MV-4-11 (cell line): ENCODE results near the gene ABCC3.
A peak's percentile ranks its signal among the peaks of the same experiment; 100 is the strongest.

Experiments
- DNase-seq: peaks from one replicate; lab custom pipeline; 2025; lab: John Stamatoyannopoulos, UW

Gene ABCC3

DNA sequence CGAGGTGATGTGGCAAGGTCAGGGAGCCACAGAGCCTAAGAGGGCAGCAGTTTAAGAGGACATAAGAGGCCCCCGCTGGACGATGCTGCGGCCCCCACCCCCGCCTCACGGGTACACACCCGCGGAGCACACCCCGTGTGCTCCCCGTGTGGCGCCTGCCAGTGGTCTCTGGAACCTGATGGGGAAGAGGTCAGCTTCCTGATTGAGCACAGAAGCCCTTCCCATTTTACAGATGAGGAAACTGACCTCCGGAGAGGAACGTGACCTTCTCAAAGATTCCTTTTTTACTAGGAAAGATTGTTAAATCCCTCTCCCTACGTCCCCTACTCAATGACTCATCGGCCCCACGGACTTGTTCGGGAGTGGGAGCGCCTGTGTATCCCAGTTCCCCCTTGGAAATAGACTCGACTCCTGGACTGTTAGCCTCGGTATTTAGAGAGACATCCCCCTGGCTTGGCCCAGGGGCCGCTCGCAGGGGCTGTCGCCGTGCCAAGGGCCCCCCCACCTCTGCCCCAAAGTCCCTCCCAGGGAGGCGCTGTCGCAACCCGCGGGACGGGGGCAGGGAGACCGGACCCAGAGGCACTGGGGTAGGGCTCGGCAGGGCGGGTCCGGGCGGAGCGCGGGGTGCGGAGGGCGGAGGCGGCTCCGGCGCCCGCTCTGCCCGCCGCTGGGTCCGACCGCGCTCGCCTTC is at the start of gene ABCC3:
Gene ABCC3 (plus strand): TSS at position 658 of the 691 bp plus-strand sequence. CDS start 56 bp downstream, outside the sequence.
- peak; percentile 45 for DNase-seq

DNA sequence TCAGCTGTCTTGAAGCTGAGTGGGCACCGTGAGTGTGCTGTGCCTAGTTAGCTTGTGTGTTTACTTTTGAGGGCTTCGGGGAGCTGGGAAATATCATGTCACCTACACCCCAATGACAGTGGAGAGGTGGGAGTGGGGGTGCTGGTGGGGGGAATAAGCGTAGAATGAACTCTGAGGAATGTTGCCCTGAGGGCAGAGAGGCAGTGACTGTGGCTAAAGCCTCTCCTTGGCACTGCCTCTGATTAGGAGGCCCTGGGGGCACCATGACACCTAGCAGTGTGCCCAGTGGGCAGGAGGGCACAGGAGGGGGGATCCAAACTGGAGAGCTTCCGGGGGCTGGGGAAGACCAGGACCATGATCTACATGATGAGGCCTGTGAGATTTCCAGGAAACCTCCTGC is 49.3 kb upstream of the ABCC3 start:
- DNase-seq: no peak

DNA sequence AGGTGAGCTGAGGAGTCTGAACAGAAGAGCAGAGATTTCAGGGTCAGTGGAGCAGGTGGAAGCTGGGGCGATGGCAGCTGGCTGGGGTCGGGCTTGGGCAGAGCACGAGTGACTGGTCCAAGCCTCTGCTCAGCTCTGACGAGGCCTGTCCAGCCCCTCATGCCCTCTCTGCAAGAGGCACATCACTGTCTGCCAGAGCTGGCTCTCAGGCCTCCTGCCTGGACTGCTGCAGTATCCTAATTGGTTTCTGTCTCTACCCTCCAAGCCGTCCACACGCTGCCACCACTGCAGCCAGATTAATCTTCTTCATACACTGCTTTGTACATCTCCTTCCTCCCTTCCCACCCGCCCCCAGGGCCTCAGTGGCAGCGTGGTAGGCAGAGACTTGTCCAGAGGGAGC is 48.8 kb upstream of the ABCC3 start:
- DNase-seq: no peak

DNA sequence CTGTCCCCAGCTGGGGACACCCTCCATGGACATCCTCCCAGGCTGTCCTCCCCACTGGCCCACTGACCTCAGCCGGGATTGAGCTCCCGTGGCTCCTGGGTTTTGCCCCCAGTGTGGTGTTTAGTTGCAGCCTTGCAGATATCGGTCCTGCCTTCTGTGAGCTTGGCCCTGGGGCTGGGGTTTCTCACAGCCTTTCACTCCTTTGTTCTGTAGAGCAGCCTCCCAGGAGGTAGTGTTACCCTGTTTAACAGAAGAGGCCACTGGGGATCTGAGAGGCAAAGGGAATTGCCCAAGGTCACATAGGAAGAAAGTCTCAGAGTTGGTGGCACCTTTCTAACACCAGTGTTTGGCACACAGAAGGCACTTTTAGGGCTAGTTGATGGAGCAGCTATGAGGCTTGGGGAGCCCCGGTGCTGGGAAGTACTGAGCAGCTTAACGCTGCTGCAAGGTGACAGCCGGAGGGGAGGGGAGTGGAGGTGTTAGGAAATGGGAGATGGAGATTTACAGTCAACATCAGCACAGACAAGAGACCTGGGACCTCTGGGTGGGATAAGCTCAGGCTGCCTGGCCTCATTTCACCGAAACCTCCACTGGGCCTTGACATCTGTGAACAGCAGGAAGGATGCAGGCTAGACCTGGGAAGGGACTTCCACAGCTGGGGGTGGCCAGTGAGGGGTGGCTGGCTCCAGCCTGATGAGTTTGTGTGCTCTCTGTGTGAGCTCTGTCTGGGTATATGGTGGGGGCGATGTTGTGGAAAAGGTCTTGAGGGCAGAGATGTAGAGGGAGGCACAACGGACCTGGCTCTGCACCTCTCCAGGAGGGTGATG is 48.0 kb upstream of the ABCC3 start:
- DNase-seq: no peak

DNA sequence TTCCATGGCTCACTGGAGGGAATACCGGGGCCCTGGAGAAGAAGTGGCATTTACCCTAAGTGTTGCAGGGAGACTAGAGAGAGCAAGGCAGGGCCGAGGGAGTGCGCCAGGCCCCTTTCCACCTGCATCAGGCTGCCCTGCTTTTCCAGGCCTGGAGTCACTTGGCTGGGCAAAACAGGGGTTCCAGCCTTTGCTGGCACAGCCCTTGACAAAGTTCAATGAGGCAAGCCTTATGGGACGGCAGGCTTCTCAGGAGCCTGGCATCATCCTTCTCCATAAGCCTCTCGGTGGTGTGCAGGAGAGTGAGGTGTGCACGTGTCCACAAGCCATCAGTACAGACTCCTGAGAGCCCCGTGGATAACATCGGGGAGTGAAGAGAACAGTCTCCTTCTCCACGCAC is 47.1 kb upstream of the ABCC3 start:
- DNase-seq: no peak

GRCh38 chr17:50588391-50589049 is 46.2 kb upstream of the ABCC3 start:
- no peak for DNase-seq

GRCh38 chr17:50589095-50589705 is 45.5 kb upstream of the ABCC3 start:
- no peak for DNase-seq

DNA sequence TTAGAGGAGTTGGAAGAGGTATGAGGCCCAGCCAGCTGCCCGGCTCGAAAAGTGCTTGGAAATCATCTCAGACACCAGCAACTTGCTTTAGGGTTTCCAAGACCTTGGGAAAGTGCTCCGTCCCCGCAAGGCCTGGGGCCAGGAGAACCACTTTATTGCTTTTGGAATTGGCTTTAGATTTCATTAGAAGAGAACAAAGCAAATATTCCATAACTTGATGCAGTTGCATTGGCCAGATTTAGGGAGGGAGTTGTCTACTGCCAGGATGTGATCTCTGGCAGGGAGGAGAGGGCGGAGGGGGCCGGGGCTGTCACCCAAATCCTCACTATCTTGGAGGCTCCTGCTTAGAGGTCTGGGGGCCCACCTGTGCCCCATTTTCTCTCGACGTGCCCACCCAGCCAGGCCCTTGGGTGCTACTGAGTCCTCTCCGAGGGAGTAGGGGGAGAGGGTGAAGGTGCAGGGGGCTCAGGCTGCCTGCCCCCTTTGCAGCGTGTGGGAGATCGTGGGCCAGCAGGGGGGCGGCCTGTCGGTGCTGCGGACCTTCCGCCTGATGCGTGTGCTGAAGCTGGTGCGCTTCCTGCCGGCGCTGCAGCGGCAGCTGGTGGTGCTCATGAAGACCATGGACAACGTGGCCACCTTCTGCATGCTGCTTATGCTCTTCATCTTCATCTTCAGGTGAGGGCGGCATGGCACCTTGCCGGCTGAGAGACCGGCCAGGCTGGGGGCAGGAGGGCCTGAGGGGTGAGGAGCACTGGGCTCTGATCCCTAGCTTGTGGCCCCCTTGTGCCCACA is 43.5 kb upstream of the ABCC3 start:
- no peak for DNase-seq

GRCh38 chr17:50593321-50593720 is 41.4 kb upstream of the ABCC3 start:
- no peak for DNase-seq

DNA sequence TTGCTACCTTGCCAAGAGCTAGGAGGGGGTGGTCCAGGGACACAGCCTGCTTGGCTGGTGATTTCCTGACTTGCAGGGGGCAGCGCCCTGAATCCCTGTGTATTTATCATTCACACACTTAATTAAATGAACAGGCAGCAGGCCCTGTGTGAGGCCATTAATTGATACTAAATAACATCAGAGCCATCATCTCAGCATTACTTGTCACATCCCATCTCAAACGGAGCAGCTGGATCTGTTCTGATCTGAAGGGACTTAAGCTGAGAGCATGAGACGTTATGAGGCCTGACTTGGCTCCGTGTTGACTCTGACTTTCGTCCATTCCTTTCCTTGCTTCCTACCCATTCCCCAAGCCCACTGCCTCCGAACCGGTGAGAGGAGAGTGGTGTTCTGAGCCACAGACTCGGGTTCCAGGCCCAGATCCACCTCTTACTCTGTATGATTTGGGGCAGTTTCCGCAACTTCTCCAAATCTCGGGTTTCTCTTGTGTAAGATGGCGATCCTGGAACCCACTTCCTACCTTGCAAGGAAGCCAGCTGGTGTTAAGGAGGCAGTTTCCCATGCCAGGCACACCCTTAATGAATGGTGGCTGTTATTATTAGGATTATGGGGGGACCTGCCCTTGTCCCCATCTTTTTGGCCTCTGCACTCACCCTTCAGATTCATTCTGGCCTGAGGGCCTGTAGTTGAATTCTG is 40.4 kb upstream of the ABCC3 start:
- DNase-seq: peak; percentile 11

GRCh38 chr17:50594892-50595291 is 39.8 kb upstream of the ABCC3 start:
- DNase-seq: no peak

DNA sequence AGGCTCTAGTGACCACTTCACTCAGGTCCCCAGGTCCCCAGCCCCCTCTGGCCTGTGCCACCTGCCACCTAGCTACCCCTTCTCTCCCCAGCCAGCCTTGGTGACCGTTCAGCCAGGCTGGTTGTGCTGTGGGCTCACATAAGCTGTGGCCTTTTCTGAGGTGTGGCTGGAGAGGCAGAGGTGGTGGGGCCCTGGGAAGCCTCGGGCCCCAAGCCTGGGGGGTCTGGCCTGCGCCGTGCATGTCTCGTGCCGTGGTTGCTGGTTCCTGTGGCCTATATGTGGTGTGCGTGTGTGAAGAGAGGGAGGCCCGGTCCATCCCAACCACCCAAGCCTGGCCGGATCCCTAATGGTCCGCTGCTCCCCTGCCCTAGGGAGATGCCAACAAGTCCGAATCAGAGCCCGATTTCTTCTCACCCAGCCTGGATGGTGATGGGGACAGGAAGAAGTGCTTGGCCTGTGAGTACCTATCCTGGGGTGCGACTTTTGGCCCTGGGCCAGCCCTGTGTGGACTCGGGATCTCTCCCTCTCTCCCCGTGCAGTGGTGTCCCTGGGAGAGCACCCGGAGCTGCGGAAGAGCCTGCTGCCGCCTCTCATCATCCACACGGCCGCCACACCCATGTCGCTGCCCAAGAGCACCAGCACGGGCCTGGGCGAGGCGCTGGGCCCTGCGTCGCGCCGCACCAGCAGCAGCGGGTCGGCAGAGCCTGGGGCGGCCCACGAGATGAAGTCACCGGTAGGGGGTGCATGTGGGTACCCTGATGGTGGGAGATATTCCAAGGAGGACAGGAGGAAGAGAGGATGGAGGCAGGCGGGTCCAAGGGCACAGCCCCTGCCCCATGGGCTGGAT is 38.3 kb upstream of the ABCC3 start:
- no peak for DNase-seq

DNA sequence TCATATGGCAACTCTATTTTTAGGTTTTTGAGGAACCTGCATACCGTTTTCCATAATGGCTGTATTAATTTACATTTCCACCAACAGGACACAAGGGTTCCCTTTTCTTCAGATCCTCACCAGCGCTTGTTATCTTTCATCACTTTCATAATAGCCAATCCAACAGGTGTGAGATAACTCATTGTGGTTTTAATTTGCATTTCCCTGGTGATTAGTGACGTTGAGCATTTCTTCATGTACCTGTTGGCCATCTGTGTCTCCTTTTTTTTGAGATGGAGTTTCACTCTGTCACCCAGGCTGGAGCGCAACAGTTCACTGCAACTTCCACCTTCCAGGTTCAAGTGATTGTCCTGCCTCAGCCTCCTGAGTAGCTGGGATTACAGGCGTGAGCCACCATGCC is 36.2 kb upstream of the ABCC3 start:
- no peak for DNase-seq

DNA sequence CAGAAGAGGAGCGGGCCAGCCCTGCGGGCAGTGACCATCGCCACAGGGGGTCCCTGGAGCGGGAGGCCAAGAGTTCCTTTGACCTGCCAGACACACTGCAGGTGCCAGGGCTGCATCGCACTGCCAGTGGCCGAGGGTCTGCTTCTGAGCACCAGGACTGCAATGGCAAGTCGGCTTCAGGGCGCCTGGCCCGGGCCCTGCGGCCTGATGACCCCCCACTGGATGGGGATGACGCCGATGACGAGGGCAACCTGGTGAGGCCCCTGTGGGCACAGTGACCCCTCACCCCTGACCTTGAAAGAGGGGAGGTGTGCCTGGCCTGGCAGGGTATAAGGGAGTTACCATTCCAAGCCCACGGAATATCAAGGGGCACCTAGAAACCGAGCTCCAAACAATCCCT is 35.1 kb upstream of the ABCC3 start:
- no peak for DNase-seq

DNA sequence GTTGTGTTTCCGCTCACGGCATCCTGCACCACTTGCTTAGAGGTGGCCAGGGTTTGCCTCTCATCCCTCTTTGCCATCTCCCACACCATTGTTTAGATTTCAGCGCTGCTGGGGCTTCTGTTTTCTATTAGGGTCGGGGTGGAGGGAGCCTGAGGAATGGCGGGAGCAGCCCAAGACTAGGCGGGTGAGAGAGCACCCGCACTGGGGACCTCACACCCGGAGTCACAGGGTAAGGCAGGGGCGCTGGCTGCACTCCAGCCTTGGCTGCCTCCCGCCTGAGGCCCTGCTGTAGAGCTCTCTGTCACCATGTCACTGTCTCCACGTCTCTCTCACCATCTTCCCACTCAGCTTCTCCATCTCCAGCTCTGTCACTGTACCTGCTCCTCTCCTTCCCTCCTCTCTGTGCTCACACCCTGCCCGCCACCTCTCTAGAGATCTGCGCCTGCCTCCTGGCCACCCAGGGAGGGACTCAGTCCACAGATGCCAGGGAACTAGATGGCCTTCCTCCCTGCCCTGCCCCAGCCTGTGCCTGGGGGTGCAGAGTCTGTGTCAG is 32.8 kb upstream of the ABCC3 start:
- DNase-seq: no peak

- DNase-seq: no peak
Measured at GRCh38 chr17:50602836-50603235, 31.8 kb upstream of the ABCC3 start.

GRCh38 chr17:50603340-50603739 is 31.3 kb upstream of the ABCC3 start:
- no peak for DNase-seq

DNA sequence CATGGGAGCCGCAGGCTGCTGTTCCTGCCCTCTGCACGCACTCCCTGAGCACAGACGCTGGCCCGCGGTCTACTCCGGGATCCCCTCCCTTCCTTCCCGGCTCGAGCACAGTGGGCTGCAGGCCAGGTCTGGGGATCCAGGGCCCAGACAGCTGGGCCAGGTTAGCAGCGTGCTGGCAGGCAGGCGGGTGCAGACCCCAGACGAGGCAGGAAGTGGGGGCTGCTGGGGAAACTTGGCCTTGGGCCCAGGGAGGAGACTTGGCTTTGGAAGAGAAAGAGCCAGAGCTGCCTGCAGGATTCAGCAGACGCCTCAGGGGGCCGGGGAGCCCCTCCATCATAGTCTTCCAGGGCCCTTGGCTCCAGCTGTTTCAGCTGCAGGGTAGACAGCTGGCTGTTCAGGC is 30.2 kb upstream of the ABCC3 start:
- DNase-seq: no peak

DNA sequence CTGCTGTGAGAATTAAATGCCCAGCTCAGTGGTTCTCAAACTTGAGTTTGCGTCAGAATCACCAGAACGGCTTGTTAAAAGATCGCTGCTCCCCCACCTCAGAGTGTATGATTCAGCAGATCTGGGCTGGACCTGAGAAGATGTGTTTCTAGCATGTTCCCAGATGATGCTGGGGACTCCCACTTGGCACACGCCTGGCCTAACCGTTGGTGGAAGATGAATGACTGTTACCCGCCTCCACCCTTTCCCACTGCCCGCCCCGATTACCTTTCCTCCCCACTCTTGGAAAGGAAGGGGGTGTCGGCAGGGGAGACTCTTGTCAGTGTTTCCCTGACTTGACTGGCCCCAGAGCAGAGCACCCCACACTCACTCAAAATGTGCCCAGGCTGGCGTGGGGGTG is 29.3 kb upstream of the ABCC3 start:
- DNase-seq: no peak
